IMR-90 (cell line): ENCODE results near the gene OR5W2. TPM values are rescaled to one million over a fixed set of nuclear protein-coding genes. Genes with fewer than 3 reads are reported as not detected.

ENCODE experiments used
- ATAC-seq: fragments of 200-7000 bp; cut with Tn5 transposase; 2 replicates; pipeline ENCODE4 v1.9.1; 2020; ENCODE audit warnings: low read depth, mild to moderate bottlenecking, moderate library complexity
- BruUV-seq: library from RNA; stranded (reverse); fragments of 400-500 nt; replicated peaks from 2 replicates; lab custom pipeline; 2021; lab: Mats Ljungman, UMichigan
- CTCF ChIA-PET: fragments of 300-600 bp; formaldehyde crosslinking; extraction: SDS; loops from one replicate; lab custom pipeline; 2021; ENCODE audit warnings: antibody characterized with exemption; lab: Yijun Ruan, JAX
- POLR2A ChIA-PET: fragments of 300-600 bp; sonication (Branson Sonifier 250); formaldehyde crosslinking; loops from one replicate; lab custom pipeline; 2022; ENCODE audit warnings: antibody characterized with exemption; ENCODE audit not compliant: unreplicated experiment; lab: Charles Lee
- DNase-seq: peaks from one replicate; pipeline ENCODE4 v3.0.0; 2013
- H2AFZ ChIP-seq: replicated peaks from 2 replicates; pipeline ENCODE3; 2013; ENCODE audit warnings: low read length, mild to moderate bottlenecking; ENCODE audit not compliant: poor library complexity
- H2AK5ac ChIP-seq: 2 replicates; pipeline ENCODE4 v1.6.1; 2013; ENCODE audit warnings: low read depth, low read length, inconsistent platforms
- H2AK9ac ChIP-seq: replicated peaks from 2 replicates; pipeline ENCODE3; 2013; ENCODE audit warnings: mild to moderate bottlenecking, low read depth, low read length, moderate library complexity; ENCODE audit not compliant: poor library complexity
- H2BK120ac ChIP-seq: 2 replicates; pipeline ENCODE4 v1.6.1; 2013; ENCODE audit warnings: low read depth, low read length, inconsistent platforms
- H2BK15ac ChIP-seq: 3 replicates; pipeline ENCODE4 v1.6.1; 2013; ENCODE audit warnings: low read depth, low read length, inconsistent platforms
- H2BK20ac ChIP-seq: 2 replicates; pipeline ENCODE4 v1.6.1; 2013; ENCODE audit warnings: low read depth, mild to moderate bottlenecking, inconsistent platforms, low read length, moderate library complexity
- H2BK5ac ChIP-seq: 2 replicates; pipeline ENCODE4 v1.6.1; 2013; ENCODE audit warnings: mild to moderate bottlenecking, low read depth, low read length, inconsistent platforms; ENCODE audit not compliant: poor library complexity, severe bottlenecking
- H3K14ac ChIP-seq: replicated peaks from 2 replicates; pipeline ENCODE4 v1.6.1; 2013; ENCODE audit warnings: low read depth, low read length, inconsistent platforms
- H3K18ac ChIP-seq: 2 replicates; pipeline ENCODE4 v1.6.1; 2013; ENCODE audit warnings: low read depth, low read length, control low read depth
- H3K23ac ChIP-seq: 2 replicates; pipeline ENCODE4 v1.6.1; 2013; ENCODE audit warnings: low read depth, low read length, inconsistent platforms
- H3K27ac ChIP-seq: 2 replicates; pipeline ENCODE4 v1.5.1; 2013; ENCODE audit warnings: mild to moderate bottlenecking, control low read depth, low read length; ENCODE audit not compliant: insufficient read depth
- H3K27me3 ChIP-seq: 2 replicates; pipeline ENCODE4 v1.6.1; 2013; ENCODE audit warnings: low read length; ENCODE audit not compliant: control insufficient read depth, insufficient read depth
- H3K36me3 ChIP-seq: 2 replicates; pipeline ENCODE4 v1.6.1; 2013; ENCODE audit warnings: low read length, mixed read lengths; ENCODE audit not compliant: control insufficient read depth, insufficient read depth
- H3K4ac ChIP-seq: 2 replicates; pipeline ENCODE4 v1.6.1; 2013; ENCODE audit warnings: low read depth, low read length, inconsistent platforms
- H3K4me1 ChIP-seq: 2 replicates; pipeline ENCODE4 v1.6.1; 2013; ENCODE audit warnings: low read length, mixed read lengths; ENCODE audit not compliant: control insufficient read depth, insufficient read depth
- H3K4me2 ChIP-seq: 2 replicates; pipeline ENCODE4 v1.6.1; 2013; ENCODE audit warnings: low read depth, mild to moderate bottlenecking, control low read depth, low read length, moderate library complexity
- H3K4me3 ChIP-seq: 2 replicates; pipeline ENCODE4 v1.5.1; 2013; ENCODE audit warnings: low read depth, mild to moderate bottlenecking, control low read depth, low read length, moderate library complexity; ENCODE audit not compliant: insufficient read depth
- H3K56ac ChIP-seq: 2 replicates; pipeline ENCODE4 v1.6.1; 2013; ENCODE audit warnings: low read length, inconsistent platforms; ENCODE audit not compliant: insufficient read depth; ENCODE audit errors: extremely low read depth
- H3K79me1 ChIP-seq, 2 experiments: 2 replicates each; pipeline ENCODE4 v1.6.1; 2013; ENCODE audit warnings: low read length in 2 of 2, inconsistent platforms in 1 of 2, low read depth in 1 of 2
- H3K9ac ChIP-seq: 2 replicates; pipeline ENCODE4 v1.6.1; 2013; ENCODE audit warnings: low read depth, low read length, control low read depth
- H3K9me1 ChIP-seq: 2 replicates; pipeline ENCODE4 v1.6.1; 2013; ENCODE audit warnings: low read length, inconsistent platforms; ENCODE audit not compliant: insufficient read depth
- H3K9me3 ChIP-seq: 2 replicates; pipeline ENCODE4 v1.6.1; 2013; ENCODE audit warnings: low read length; ENCODE audit not compliant: control insufficient read depth, insufficient read depth
- H4K20me1 ChIP-seq: 2 replicates; pipeline ENCODE4 v1.6.1; 2013; ENCODE audit warnings: low read length, inconsistent platforms; ENCODE audit not compliant: insufficient read depth
- H4K5ac ChIP-seq: 2 replicates; pipeline ENCODE4 v1.6.1; 2013; ENCODE audit warnings: mild to moderate bottlenecking, low read depth, low read length, control low read depth
- H4K8ac ChIP-seq, 2 experiments: 2 replicates each; pipeline ENCODE4 v1.6.1; 2013; ENCODE audit warnings: low read depth in 2 of 2, low read length in 2 of 2, control low read depth in 1 of 2, inconsistent platforms in 1 of 2
- H4K91ac ChIP-seq: 2 replicates; pipeline ENCODE4 v1.6.1; 2013; ENCODE audit warnings: low read depth, low read length, inconsistent platforms; ENCODE audit not compliant: insufficient read depth
- MXI1 ChIP-seq: IDR thresholded peaks from 2 replicates; pipeline ENCODE4 v1.6.1; 2012; ENCODE audit warnings: low read depth, mild to moderate bottlenecking, low read length, moderate library complexity, borderline replicate concordance
- NFE2L2 ChIP-seq: fragments of 150-350 bp; IDR thresholded peaks from 2 replicates; pipeline ENCODE4 v1.6.1; 2016; ENCODE audit warnings: low read depth, mild to moderate bottlenecking, low read length
- RAD21 ChIP-seq: IDR thresholded peaks from 2 replicates; pipeline ENCODE4 v1.6.1; 2012; ENCODE audit warnings: low read length, improper control_type of control experiment
- RFX5 ChIP-seq: IDR thresholded peaks from 2 replicates; pipeline ENCODE4 v1.8.0; 2012; ENCODE audit warnings: low read depth, mild to moderate bottlenecking, low read length, moderate library complexity
- SMC3 ChIP-seq: fragments of 150-350 bp; IDR thresholded peaks from 2 replicates; pipeline ENCODE4 v1.6.1; 2016; ENCODE audit warnings: low read depth, mild to moderate bottlenecking, antibody characterized with exemption, low read length, moderate library complexity
- WGBS, 2 experiments: methylation state at CpG; one replicate each; pipeline versions ENCODE4 v1.1.5 to v1.1.7; 2013; ENCODE audit warnings: missing lambda C conversion rate in 2 of 2; ENCODE audit not compliant: insufficient read length in 1 of 2; ENCODE audit errors: extremely low coverage in 2 of 2; 5-methylcytosine and 5-hydroxymethylcytosine counted together
- dilution Hi-C: fragments of 300-500 bp; cut with HindIII; formaldehyde crosslinking; loops from one replicate; pipeline ENCODE4 v1.14.3; 2018; ENCODE audit warnings: low sequenced_read_pairs; ENCODE audit not compliant: unreplicated experiment
- in situ Hi-C: fragments of 300-500 bp; cut with MboI; formaldehyde crosslinking; loops from 3 replicates; pipeline ENCODE4 v1.14.3; 2019; ENCODE audit warnings: low sequenced_read_pairs, inconsistent platforms, mixed read lengths
- intact Hi-C: fragments of 100-400 bp; cut with micrococcal nuclease; formaldehyde crosslinking; loops from 2 replicates; pipeline ENCODE4 v1.10.0; 2022
- polyA plus RNA-seq, 3 experiments: library from polyadenylated mRNA; depleted of rRNA; stranded (reverse); fragments of >200 nt; gene quantifications; 2 replicates each; pipeline ENCODE4 v1.2.3, GENCODE V29; 2012; ENCODE audit warnings: low replicate concordance in 1 of 3
- total RNA-seq: library from RNA; depleted of rRNA; stranded (reverse); fragments of >200 nt; gene quantifications from 2 replicates; pipeline ENCODE4 v1.2.3, GENCODE V29; 2012

OR5W2 gene
- total and polyA plus RNA-seq, 2 of the 4 experiments (the other 2 are of a cell fraction), result not detected

DNA sequence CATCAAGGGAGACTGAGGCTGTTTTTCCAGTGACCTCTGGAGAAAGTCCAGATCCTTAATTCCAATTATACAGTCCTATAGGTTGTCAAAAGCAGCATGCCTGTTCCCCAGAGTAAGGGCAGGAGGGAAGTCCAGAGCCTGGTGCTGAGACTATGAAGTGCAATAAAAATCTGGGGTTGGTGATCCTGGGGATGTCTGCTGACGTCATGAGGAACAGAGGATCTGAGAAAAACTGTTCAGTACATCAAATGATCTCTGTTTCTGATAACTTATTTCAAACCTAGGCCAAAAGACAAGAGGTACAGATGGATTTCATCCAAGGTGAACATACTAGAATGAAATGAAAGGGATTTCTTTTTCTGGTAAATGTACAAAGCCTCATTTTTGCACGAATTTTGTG, 12.1 kb downstream of the OR5W2 start:
- DNase-seq (no peak), ATAC-seq (no peak)
- ChIA-PET CTCF (no interaction called here), POLR2A (no interaction called here)
- no peaks in the 10 kb centered on the region for H3K9me1 ChIP-seq
- no peak overlapping the region for H3K27ac ChIP-seq
- H2BK15ac ChIP-seq, result no peak overlapping the region
- intact Hi-C loops (no loop called here), dilution Hi-C loops (no loop called here), in situ Hi-C loops (no loop called here)
- no peak overlapping the region for H2AK5ac ChIP-seq
- TF ChIP-seq RFX5 (no peak), MXI1 (no peak), NFE2L2 (no peak), RAD21 (no peak), SMC3 (no peak)
- no peak overlapping the region for H3K4me2 ChIP-seq
- H3K56ac ChIP-seq, result no peak overlapping the region
- no peak overlapping the region for H3K9ac ChIP-seq
- no peak overlapping the region for H3K4ac ChIP-seq
- H2AK9ac ChIP-seq, result no peak overlapping the region
- H3K14ac ChIP-seq, result no peak overlapping the region
- H4K20me1 ChIP-seq, result no peaks in the 10 kb centered on the region
- no TSS peak for BruUV-seq
- no peaks in the 10 kb centered on the region for H3K79me1 ChIP-seq
- no peak overlapping the region for H4K8ac ChIP-seq
- H2AFZ ChIP-seq, result no peak overlapping the region
- no peak overlapping the region for H3K18ac ChIP-seq
- H2BK120ac ChIP-seq, result no peak overlapping the region
- H2BK5ac ChIP-seq, result no peak overlapping the region
- H3K9me3 ChIP-seq, result no peaks in the 10 kb centered on the region; the same call in 1 of the 2 replicates
- no peaks in the 10 kb centered on the region for H3K36me3 ChIP-seq
- H3K4me1 ChIP-seq, result no peaks in the 10 kb centered on the region
- H4K91ac ChIP-seq, result no peak overlapping the region
- no CpG with 5 or more reads among the region's 2 CpGs for WGBS, 2 experiments
- no peak overlapping the region for H3K4me3 ChIP-seq
- H4K5ac ChIP-seq, result no peak overlapping the region
- no peaks in the 10 kb centered on the region for H3K27me3 ChIP-seq
- H2BK20ac ChIP-seq, result no peak overlapping the region
- H3K23ac ChIP-seq, result no peak overlapping the region
